Trophoblast cell (in vitro differentiated cells and primary cell): ENCODE data around the gene TOPBP1.

Experiments
- DNase-seq, 2 donors: peaks; one replicate each; pipeline ENCODE4 v3.0.0-alpha.2; 2016
- H2AFZ ChIP-seq: 2 replicates; pipeline ENCODE4 v1.6.1; 2013; ENCODE audit warnings: low read length, moderate library complexity, mild to moderate bottlenecking; ENCODE audit not compliant: insufficient read depth, poor library complexity
- H2AK5ac ChIP-seq: 2 replicates; pipeline ENCODE4 v1.6.1; 2013; ENCODE audit warnings: mild to moderate bottlenecking, low read length
- H2BK120ac ChIP-seq: 2 replicates; pipeline ENCODE4 v1.6.1; 2013; ENCODE audit warnings: low read length, mild to moderate bottlenecking, moderate library complexity; ENCODE audit not compliant: insufficient read depth, poor library complexity
- H2BK12ac ChIP-seq: 2 replicates; pipeline ENCODE4 v1.6.1; 2013; ENCODE audit warnings: mild to moderate bottlenecking, low read length, moderate library complexity
- H2BK5ac ChIP-seq: 2 replicates; pipeline ENCODE4 v1.6.1; 2013; ENCODE audit warnings: low read length, low read depth, moderate library complexity, mild to moderate bottlenecking; ENCODE audit not compliant: poor library complexity
- H3K14ac ChIP-seq: 2 replicates; pipeline ENCODE4 v1.6.1; 2013; ENCODE audit warnings: mild to moderate bottlenecking, low read length
- H3K18ac ChIP-seq: 2 replicates; pipeline ENCODE4 v1.6.1; 2013; ENCODE audit warnings: mild to moderate bottlenecking, low read length
- H3K23ac ChIP-seq: 2 replicates; pipeline ENCODE4 v1.6.1; 2013; ENCODE audit warnings: low read length
- H3K27ac ChIP-seq: 2 replicates; pipeline ENCODE4 v1.5.1; 2013; ENCODE audit warnings: low read depth, mild to moderate bottlenecking, inconsistent platforms, low read length, moderate library complexity
- H3K27me3 ChIP-seq: 2 replicates; pipeline ENCODE4 v1.6.1; 2013; ENCODE audit warnings: inconsistent platforms, mild to moderate bottlenecking, low read length, moderate library complexity; ENCODE audit not compliant: insufficient read depth
- H3K36me3 ChIP-seq, 2 experiments: 1 replicate in 1 of 2; 2 replicates in 1 of 2; pipeline ENCODE4 v1.6.1; 2013; ENCODE audit warnings: low read length in 2 of 2, mild to moderate bottlenecking in 2 of 2, moderate library complexity in 1 of 2; ENCODE audit not compliant: insufficient read depth in 2 of 2, control insufficient read depth in 1 of 2
- H3K4ac ChIP-seq: 2 replicates; pipeline ENCODE4 v1.6.1; 2013; ENCODE audit warnings: low read depth, mild to moderate bottlenecking, low read length, moderate library complexity
- H3K4me1 ChIP-seq, 2 experiments: 1 replicate in 1 of 2; 2 replicates in 1 of 2; pipeline ENCODE4 v1.6.1; 2013; ENCODE audit warnings: low read length in 2 of 2, mild to moderate bottlenecking in 2 of 2, moderate library complexity in 1 of 2; ENCODE audit not compliant: insufficient read depth in 2 of 2, control insufficient read depth in 1 of 2
- H3K4me2 ChIP-seq: 2 replicates; pipeline ENCODE4 v1.6.1; 2013; ENCODE audit warnings: inconsistent platforms, mild to moderate bottlenecking, low read length, moderate library complexity
- H3K4me3 ChIP-seq: 2 replicates; pipeline ENCODE4 v1.5.1; 2013; ENCODE audit warnings: mild to moderate bottlenecking, low read depth, low read length, inconsistent platforms
- H3K79me1 ChIP-seq: one replicate; pipeline ENCODE4 v1.6.1; 2013; ENCODE audit warnings: low read length
- H3K79me2 ChIP-seq: 2 replicates; pipeline ENCODE4 v1.6.1; 2013; ENCODE audit warnings: low read length, mild to moderate bottlenecking; ENCODE audit not compliant: control insufficient read depth, insufficient read depth, poor library complexity
- H3K9ac ChIP-seq: 2 replicates; pipeline ENCODE4 v1.6.1; 2013; ENCODE audit warnings: mild to moderate bottlenecking, low read length
- H3K9me3 ChIP-seq: 2 replicates; pipeline ENCODE4 v1.6.1; 2013; ENCODE audit warnings: low read depth, mild to moderate bottlenecking, control low read depth, inconsistent platforms, low read length; ENCODE audit not compliant: insufficient read depth
- H4K12ac ChIP-seq: 2 replicates; pipeline ENCODE4 v1.6.1; 2013; ENCODE audit warnings: low read depth, mild to moderate bottlenecking, low read length, moderate library complexity
- H4K8ac ChIP-seq: 2 replicates; pipeline ENCODE4 v1.6.1; 2013; ENCODE audit warnings: low read depth, mild to moderate bottlenecking, low read length, moderate library complexity
- H4K91ac ChIP-seq: one replicate; pipeline ENCODE4 v1.6.1; 2013; ENCODE audit warnings: low read depth, mild to moderate bottlenecking, low read length, moderate library complexity
- WGBS: extraction: QIAGEN DNeasy Blood & Tissue Kit; methylation state at CpG from one replicate; pipeline ENCODE4 v1.1.7; 2013; ENCODE audit warnings: missing lambda C conversion rate; ENCODE audit not compliant: insufficient read length, insufficient coverage; ENCODE audit errors: extremely low coverage; 5-methylcytosine and 5-hydroxymethylcytosine counted together

TOPBP1 gene

DNA sequence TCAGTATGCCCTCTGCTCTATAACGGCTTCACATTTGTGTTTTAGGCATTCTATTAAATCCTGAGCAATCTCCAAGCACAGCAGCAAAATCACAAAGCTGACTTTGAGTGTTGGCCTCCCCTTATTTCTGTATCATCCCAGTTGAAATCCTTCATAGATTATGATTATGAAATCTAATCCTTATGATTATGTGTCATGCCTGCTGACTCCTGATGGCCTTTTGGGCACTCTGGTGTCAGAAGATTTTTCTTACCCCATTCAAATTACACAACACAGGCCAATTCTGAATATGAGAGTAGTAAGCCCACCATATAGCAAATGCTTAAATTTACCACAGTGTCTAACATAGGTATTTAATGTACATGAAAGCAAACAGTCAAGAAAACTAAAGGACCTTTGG, 53.9 kb downstream of the TOPBP1 start:
- no peaks in the 10 kb centered on the region for H3K79me1 ChIP-seq
- H3K27me3 ChIP-seq: no peaks in the 10 kb centered on the region
- no peak overlapping the region for H3K9ac ChIP-seq
- no peak overlapping the region for H2BK5ac ChIP-seq
- H4K8ac ChIP-seq: no peak overlapping the region
- H3K18ac ChIP-seq: no peak overlapping the region
- no peak overlapping the region for H3K14ac ChIP-seq
- H4K91ac ChIP-seq: no peak overlapping the region
- H3K36me3 ChIP-seq: peaks cover 17 to 19% of the 10 kb centered on the region in 2 experiments
- H2BK12ac ChIP-seq: no peak overlapping the region
- no peaks in the 10 kb centered on the region for H3K9me3 ChIP-seq
- no peak overlapping the region for H3K4me2 ChIP-seq
- H2AFZ ChIP-seq: no peak overlapping the region
- H3K23ac ChIP-seq: no peak overlapping the region
- no peak overlapping the region for H3K27ac ChIP-seq
- H2BK120ac ChIP-seq: no peak overlapping the region
- no CpG with 5 or more reads among the region's 1 CpG for WGBS
- no peaks in the 10 kb centered on the region for H3K4me1 ChIP-seq
- no peak overlapping the region for H2AK5ac ChIP-seq
- no peak overlapping the region for H3K4me3 ChIP-seq
- no peak overlapping the region for H3K4ac ChIP-seq
- H3K79me2 ChIP-seq: no peaks in the 10 kb centered on the region
- DNase-seq: no peak
- no peak overlapping the region for H4K12ac ChIP-seq

DNA sequence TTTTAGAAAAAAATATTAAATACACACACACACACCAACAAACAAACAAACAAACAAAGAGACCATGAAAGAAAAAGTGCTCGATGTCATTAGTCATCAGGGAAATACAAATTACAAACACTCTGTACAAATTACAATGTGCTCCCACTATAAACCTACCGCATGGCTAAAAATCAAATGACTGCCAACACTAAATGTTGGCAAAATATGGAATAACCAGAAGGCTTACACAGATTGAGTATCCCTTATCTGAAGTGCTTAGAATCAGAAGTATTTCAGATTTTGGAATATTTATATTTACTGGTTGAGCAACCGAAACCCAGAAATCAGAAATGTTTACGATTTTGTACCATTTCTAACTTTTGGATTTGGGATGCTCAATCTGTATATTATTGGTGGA, 54.8 kb downstream of the TOPBP1 start:
- H4K12ac ChIP-seq: no peak overlapping the region
- H3K79me2 ChIP-seq: no peaks in the 10 kb centered on the region
- no peaks in the 10 kb centered on the region for H3K4me1 ChIP-seq
- no peak overlapping the region for H2AK5ac ChIP-seq
- H3K9ac ChIP-seq: no peak overlapping the region
- H2BK12ac ChIP-seq: no peak overlapping the region
- no peak for DNase-seq
- peaks cover 11 to 14% of the 10 kb centered on the region in 2 experiments for H3K36me3 ChIP-seq
- no peak overlapping the region for H2BK5ac ChIP-seq
- no peak overlapping the region for H3K4me2 ChIP-seq
- H3K27me3 ChIP-seq: no peaks in the 10 kb centered on the region
- H3K4me3 ChIP-seq: no peak overlapping the region
- no peak overlapping the region for H4K91ac ChIP-seq
- no CpG with 5 or more reads among the region's 4 CpGs for WGBS
- H3K23ac ChIP-seq: no peak overlapping the region
- H2BK120ac ChIP-seq: no peak overlapping the region
- no peak overlapping the region for H4K8ac ChIP-seq
- no peak overlapping the region for H3K4ac ChIP-seq
- H3K18ac ChIP-seq: no peak overlapping the region
- no peak overlapping the region for H3K14ac ChIP-seq
- no peak overlapping the region for H3K27ac ChIP-seq
- no peak overlapping the region for H2AFZ ChIP-seq
- H3K79me1 ChIP-seq: no peaks in the 10 kb centered on the region
- no peaks in the 10 kb centered on the region for H3K9me3 ChIP-seq

DNA sequence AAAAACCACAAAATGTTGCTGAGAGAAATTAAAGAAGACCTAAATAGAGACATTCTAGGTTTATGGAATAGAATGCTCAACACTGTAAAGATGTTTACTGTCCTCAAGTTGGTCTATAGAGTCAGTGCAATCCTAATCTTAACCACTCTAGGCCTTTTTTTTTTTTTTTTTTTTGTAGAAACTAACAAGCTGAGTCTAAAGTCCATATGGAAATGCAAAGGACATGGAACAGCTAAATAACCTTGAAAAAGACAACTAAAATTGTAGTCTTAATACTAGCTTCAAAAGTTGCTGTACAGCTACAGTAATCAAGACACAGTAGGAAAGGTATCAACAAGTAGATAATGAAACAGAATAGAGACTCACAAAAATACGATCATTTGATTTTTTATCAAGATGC, 55.4 kb downstream of the TOPBP1 start:
- no peak for DNase-seq
- no peak overlapping the region for H3K4me2 ChIP-seq
- H2BK12ac ChIP-seq: no peak overlapping the region
- no peak overlapping the region for H3K14ac ChIP-seq
- no peak overlapping the region for H4K12ac ChIP-seq
- no peak overlapping the region for H4K91ac ChIP-seq
- no peak overlapping the region for H2BK5ac ChIP-seq
- H3K79me1 ChIP-seq: no peaks in the 10 kb centered on the region
- H3K23ac ChIP-seq: no peak overlapping the region
- no peak overlapping the region for H3K9ac ChIP-seq
- H3K27me3 ChIP-seq: no peaks in the 10 kb centered on the region
- H3K79me2 ChIP-seq: no peaks in the 10 kb centered on the region
- H3K4me1 ChIP-seq: no peaks in the 10 kb centered on the region
- H3K4me3 ChIP-seq: no peak overlapping the region
- H2AFZ ChIP-seq: no peak overlapping the region
- no peaks in the 10 kb centered on the region for H3K9me3 ChIP-seq
- no peak overlapping the region for H4K8ac ChIP-seq
- peaks cover 8 to 11% of the 10 kb centered on the region in 2 experiments for H3K36me3 ChIP-seq
- H3K27ac ChIP-seq: no peak overlapping the region
- H3K4ac ChIP-seq: no peak overlapping the region
- no peak overlapping the region for H3K18ac ChIP-seq
- WGBS: no CpG with 5 or more reads among the region's 1 CpG
- H2AK5ac ChIP-seq: no peak overlapping the region
- no peak overlapping the region for H2BK120ac ChIP-seq

DNA sequence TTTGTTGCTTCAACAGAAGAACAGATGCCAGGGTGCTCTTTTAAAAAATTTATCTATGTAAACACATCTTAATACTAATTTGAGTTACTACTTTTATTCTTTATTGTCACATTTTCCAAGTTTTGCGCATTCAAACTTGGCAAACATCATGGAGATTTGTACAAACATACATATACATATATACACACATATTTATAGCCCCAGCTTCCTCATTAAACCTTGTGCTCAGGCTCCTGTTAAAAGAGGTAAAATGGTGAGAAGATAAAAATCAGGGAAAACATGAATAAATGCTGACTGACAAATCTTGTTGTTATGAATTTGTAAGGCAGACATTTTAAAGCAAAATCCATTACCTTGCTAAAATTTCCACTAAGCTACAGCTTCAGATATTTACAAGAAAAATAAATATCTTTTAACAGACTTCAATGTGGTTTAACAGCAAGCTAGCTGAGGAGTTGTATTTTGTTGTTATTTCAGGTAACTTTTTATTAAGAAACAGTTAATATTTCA, 61.1 kb downstream of the TOPBP1 start:
- no peak overlapping the region for H4K12ac ChIP-seq
- H3K23ac ChIP-seq: no peak overlapping the region
- no peaks in the 10 kb centered on the region for H3K79me1 ChIP-seq
- no peaks in the 10 kb centered on the region for H3K9me3 ChIP-seq
- H3K27ac ChIP-seq: no peak overlapping the region
- no peak overlapping the region for H2AFZ ChIP-seq
- H2BK12ac ChIP-seq: no peak overlapping the region
- no peak overlapping the region for H3K9ac ChIP-seq
- H3K36me3 ChIP-seq: peaks cover 3 to 9% of the 10 kb centered on the region in 2 experiments
- no peak overlapping the region for H3K4me2 ChIP-seq
- DNase-seq: no peak
- H3K14ac ChIP-seq: no peak overlapping the region
- H3K4me3 ChIP-seq: no peak overlapping the region
- no peak overlapping the region for H2AK5ac ChIP-seq
- no peak overlapping the region for H4K91ac ChIP-seq
- H2BK120ac ChIP-seq: no peak overlapping the region
- peaks cover 3 to 6% of the 10 kb centered on the region in 2 experiments for H3K4me1 ChIP-seq
- no peaks in the 10 kb centered on the region for H3K27me3 ChIP-seq
- no peaks in the 10 kb centered on the region for H3K79me2 ChIP-seq
- no peak overlapping the region for H3K4ac ChIP-seq
- no peak overlapping the region for H3K18ac ChIP-seq
- no peak overlapping the region for H4K8ac ChIP-seq
- WGBS: no CpG with 5 or more reads among the region's 1 CpG
- no peak overlapping the region for H2BK5ac ChIP-seq
